ENCODE measurements around the gene DHX58.

Gene DHX58

GRCh38 chr17:42079541-42079940 is 33.0 kb downstream of the DHX58 start:
- no peak for DNase-seq

GRCh38 chr17:42078396-42079043 is 34.0 kb downstream of the DHX58 start:
- DNase-seq: no peak

DNA sequence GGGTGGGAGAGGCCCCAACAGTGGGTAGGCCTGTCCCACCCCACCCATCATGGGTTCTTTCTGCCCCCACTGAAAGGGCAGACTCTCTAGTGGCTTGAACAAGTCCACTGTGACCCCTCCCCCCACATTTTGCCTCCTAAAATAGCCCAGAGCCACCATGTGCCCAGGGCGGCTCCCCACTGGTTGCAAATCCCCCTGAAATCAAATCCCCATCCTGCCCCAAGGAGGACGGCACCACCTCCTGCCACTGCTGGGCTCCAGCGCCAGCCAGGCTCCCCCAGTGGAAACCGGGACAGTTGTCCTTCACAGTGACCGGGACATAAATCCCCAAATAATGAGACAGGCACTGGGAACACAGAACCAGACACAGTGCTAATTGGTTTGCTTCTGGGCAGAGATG is 34.8 kb downstream of the DHX58 start:
- DNase-seq: no peak

GRCh38 chr17:42076797-42077559 is 35.5 kb downstream of the DHX58 start:
- DNase-seq: no peak

DNA sequence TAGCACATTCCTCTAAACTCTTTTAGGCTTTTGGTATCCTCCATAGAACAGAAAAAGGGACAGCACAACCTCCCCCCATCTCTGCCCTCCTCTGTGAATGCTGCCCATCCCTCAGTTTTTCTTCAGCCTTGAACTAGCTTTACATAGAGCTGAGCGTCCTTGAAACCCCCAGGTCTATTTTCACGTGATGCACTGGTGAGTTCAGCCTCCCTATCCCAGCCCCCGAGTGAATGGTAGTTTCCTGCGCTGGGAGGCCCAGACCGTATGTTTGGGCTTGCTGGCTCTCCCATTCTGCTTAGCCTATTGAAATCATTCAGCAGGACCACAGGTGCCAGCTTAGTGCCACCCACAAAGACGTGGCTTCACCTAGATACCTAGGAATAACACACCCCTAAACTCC is 36.7 kb downstream of the DHX58 start:
- DNase-seq: no peak

DNA sequence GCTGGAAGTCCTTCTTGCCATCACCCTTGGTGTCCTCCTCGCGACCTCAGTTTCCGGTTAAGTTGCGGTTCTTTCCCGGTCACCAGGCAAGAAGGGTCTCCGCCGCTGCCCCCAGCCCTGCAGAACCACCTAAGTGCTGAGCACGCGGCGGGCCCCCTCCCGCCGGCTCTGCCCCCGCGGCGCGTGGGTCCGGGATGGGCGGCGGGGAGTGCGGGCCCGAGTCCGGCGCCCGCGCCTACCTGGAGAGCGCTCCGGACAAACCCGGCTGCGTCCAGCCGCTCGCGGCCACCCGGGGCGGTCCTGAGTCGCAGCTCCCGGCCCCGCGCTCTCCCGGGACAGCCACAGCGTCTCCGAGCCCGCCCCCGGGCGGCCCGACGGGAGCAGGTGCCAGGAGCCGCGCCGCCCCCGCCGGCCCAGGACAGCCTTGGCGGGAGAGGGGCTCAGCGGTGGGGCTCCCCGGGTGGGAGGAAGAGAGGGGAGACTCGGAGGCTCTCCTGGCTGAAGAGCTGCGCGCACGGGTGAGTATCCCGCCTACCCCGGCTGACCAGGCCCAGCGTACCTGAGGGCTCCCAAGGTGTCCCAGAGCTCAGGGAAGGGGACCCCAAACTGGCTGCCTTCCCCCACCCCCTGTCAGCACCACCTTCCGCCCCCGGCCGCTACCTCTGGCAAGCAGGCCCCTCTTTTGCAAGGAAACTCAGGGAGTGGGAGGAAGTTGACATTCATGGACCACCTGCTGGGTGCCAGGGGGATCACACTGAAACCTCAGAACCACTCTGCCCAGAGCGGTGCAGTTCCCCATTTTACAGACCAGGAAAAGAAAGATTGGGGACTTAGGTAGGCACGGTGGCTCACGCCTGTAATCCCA is 40.0 kb downstream of the DHX58 start:
- DNase-seq: peak in 1 of 2 experiments; percentile 33

- no peak for DNase-seq
Measured at GRCh38 chr17:42071810-42072209, 40.7 kb downstream of the DHX58 start.

GRCh38 chr17:42068979-42069378 is 43.5 kb downstream of the DHX58 start:
- DNase-seq: no peak

DNA sequence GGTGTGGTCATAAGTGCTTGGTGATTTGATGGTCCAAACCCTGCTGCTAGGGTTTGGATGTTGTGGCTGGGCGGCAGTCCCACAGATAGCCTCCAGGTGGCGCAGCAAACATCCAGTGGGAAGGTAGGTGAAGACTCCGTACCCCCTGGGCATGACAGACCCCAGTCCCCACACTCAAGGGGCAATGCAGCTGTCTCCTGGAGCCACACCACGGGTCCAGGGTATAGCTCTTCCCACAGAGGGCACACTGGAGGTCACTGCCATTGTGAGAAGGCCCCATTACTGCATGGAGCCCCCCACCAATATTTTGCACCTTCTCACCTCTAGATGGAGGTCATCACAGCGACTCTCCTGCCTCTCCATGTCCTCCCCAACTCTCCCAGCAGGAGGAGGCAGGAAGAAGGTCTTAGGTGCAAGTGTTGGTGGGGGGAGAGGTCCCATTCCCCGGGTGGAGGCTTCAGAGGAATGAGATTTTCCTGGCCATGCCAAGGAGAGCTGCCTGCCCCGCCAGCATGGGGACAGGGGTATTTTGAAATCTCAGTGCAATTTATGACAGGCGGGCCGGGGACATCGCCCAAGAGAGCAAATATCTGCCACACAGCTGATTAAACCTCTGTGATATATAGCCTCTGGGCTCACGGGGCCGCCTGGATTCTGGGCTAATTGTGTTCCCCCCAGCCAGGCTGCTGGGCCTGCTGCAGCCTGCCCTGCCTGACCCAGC is 45.0 kb downstream of the DHX58 start:
- peak; percentile 36 to 56 for DNase-seq

DNA sequence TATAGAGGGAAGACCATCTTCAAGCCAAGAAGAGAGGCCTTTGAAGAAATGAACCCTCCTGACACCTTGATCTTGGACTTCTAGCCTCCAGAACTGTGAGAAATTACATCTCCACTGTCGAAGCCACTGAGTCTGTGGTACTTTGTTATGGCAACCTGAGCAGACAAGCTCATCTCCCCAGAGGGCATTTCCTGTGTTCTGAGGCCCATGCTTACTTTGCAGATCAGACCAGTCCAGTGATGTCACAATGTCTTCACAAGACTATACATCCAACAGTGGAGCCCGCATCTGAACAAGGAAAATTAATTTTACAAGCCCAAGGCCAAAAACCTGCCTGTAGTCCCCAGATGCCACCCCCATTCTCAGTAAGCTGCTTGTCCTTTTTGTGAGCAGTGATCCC is 47.3 kb downstream of the DHX58 start:
- no peak for DNase-seq

DNA sequence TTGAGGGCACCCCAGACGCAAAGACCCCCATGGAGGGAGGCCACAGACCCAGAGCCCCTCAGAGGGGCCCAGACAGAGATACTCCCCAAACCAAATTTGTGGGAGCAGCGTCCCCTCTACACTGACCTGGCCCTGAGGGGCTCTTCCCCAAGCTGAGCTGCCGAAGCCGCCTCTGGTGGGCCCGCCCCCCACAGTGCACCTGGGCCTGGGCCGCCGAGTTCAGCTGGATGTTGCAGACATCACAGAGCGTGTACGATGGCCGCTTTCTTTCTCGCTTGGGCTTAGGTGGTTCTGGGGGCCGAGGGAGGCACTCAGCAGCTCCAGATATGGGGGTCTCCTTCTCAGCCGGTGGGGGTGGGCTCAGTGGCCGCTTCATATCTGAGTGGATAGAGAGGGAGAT is 49.8 kb downstream of the DHX58 start:
- DNase-seq: no peak

DNA sequence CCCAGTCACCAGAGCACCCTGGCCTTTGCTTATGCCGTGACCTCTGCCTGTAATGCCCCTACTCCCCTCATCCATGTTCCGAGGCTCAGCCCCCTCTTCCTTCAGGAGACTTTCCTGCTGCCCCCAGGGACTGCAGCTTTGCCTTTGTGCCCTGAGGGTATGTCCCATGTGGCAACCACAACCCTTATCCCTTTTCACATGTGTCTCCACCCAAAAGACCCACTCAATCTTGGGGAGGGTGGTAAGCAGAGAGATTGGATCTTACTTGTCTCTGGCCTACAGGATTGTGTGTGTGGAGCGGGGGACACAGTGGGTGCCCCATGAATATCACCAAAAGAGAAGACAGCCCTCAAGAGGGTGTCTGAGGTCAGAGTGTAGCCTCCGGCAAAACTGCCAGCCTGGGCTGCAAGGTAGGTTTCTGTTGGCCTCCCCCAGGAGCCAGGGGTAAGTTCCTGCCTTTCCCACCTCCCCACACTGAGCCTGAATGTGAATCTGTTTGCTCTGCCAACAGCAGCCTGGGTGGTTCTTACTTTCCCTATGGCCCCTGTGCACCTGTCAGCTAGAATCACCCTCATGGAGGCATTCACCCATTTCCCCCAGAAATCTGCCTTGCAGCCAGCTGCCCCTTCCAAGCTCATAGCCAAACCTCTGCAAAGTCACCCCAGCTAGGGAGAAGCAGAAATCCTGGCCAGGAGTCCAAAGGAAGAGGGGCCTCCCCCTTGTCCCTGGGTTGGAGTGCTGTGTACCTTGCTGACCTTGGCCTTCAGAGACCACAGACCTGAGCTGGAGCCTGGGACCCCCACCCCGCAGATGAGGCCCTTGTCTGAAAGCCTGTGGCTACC is 50.6 kb downstream of the DHX58 start:
- no peak for DNase-seq

DNA sequence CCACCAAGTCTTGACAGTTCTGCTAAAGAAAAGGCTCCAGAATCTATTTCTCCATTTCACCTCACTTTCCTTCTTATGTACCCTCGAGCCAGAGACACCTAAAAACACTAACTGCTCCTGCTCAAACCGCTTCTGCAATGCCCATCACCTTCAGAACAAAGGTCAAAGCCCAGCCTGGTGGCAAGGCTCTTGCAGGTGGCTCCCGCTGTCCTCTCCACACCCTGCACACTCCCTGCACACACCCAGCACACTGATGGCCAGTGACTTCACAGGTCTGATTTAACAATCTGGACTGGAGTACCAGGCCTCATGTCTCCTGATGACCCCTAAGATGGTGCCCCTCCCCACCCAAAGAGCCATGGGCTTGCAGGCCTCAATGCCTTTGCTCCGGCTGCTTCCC is 52.3 kb downstream of the DHX58 start:
- DNase-seq: no peak

DNA sequence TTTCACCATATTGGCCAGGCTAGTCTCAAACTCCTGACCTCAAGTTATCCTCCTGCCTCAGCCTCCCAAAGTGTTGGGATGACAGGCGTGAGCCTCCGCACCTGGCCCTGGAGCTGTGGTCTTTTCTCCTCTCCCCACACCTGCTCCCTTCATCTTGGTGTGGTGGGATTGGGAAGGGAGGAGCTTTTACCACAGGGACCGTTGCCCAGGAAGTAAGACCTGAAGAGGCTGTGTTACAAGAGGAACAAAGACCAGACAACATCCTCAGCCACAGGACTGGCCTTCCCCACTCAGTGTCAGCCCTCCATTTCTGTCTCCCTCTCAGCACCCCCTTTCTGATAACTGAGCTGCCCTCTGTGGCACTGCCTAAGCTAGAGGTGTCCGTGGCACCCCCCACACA is 52.7 kb downstream of the DHX58 start:
- no peak for DNase-seq

- DNase-seq: no peak
Measured at GRCh38 chr17:42058063-42058462, 54.5 kb downstream of the DHX58 start.

DNA sequence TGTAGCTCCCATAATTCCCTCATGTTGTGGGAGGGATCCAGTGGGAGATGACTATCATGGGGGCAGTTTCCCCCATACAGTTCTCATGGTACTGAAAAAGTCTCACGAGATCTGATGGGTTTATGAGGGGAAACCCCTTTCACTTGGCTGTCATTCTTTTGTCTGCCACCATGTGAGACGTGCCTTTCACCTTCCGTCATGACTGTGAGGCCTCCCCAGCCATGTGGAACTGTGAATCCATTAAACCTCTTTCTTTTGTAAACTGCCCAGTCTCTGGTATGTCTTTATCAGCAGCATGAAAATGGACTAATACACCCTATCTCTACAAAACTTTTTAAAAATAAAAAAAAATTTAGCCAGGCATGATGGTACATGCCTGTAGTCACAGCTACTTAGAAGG is 55.9 kb downstream of the DHX58 start:
- DNase-seq: no peak

DNA sequence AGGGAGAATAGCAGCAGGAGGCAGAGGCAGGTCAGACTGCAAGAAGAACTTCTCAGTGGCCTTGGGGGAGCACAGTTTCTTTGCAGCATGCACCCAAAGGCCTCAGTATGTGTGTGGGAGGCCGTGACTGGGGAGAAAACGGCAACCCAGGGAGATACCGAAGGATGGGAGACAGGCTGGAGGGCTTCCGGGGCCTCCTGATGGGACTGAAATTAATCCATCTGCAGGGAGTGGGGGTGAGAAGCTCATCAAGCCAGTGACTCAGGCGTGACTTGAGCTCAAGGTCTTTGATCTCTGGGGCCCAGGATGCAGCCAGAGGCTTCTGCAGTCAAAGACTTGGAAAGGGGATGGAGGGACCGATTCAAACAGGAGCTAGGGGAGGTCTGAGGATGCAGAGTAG is 57.0 kb downstream of the DHX58 start:
- no peak for DNase-seq

GRCh38 chr17:42055027-42055426 is 57.5 kb downstream of the DHX58 start:
- no peak for DNase-seq

DNA sequence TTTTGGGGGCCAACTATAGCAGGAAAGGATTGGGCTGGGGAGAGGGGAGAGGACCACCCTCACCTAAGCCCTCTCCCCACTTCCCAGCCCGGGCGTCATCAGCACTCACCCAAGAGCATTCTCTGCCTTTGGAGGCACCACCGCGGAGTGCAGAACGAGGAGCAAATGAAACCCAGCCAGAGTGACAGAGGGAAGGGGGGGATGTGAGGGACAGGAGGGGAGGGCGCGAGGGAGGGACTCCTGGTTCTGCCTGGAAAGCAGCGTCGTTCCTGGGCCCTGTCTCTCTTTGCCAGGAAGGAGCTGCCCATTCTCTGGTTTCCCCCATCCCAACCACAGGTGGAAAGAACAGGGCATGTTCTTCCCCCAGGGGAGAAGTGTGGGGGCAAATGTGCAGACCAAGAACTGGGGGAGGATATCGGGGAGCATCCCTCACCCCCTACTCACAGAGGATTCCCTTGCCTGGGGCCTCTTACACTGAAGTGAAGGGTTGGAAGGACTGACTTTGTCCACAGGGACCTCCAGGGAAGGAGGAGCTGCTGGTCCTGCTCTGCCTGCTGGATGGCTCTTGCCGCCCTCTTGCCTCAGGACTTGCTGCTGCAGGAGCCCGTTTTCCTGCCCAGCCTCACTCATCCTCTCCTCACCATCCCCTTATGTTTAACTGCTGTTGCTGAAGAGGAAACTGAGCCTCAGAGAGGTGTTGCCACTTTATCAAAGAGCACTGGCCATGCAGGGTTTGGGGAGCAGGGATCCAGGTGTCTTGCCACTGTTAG is 58.6 kb downstream of the DHX58 start:
- no peak for DNase-seq

- no peak for DNase-seq
Measured at GRCh38 chr17:42052346-42052877, 60.1 kb downstream of the DHX58 start.

DNA sequence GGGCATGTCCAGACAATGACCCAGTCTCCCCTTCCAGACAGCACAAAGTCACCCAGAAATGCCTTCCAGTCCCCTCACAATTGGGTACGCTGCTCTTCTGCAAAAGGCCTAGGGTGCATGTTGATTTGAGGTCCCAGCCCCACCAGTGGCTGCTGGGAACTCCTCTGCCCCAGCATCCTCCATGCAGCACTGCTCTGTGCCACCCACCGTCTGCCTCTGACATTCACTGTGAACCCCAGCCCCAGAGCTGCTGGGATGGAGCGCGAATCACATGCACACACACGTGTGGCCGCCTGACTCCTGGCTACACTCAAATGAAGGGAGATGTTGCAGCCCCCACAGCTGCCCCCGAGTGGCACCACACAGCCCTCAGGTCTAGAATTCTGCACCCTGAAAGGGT is 60.9 kb downstream of the DHX58 start:
- DNase-seq: no peak
